Measurements from ENCODE around the gene DBN1.

Gene DBN1

GRCh38 chr5:177445917-177446199, 27.6 kb downstream of the DBN1 start:
- Mint-ChIP-seq H3K4me3 (peak overlapping the region; percentile 64), H3K36me3 (peaks cover 21% of the 10 kb centered on the region), H3K9me3 (no peaks in the 10 kb centered on the region), H3K27ac (peak overlapping the region; percentile 88), H3K27me3 (peaks cover 39% of the 10 kb centered on the region), H3K4me1 (peaks cover 57% of the 10 kb centered on the region)
- CTCF ChIA-PET, result interaction anchor here (0.7 to 8.3 kb wide), 8 partner anchors 10 to 56 kb away, joined by 3 to 104 read pairs (median 12); partner anchors contain the start of genes GRK6 and PFN3
- no peak for DNase-seq

- Mint-ChIP-seq H3K27me3 (peaks cover 33% of the 10 kb centered on the region), H3K9me3 (no peaks in the 10 kb centered on the region), H3K4me3 (peak overlapping the region; percentile 64), H3K27ac (peak overlapping the region; percentile 88), H3K4me1 (peaks cover 60% of the 10 kb centered on the region), H3K36me3 (peaks cover 24% of the 10 kb centered on the region)
- CTCF ChIA-PET, result interaction anchor here (0.6 to 8.3 kb wide), 10 partner anchors 11 to 56 kb away, joined by 3 to 104 read pairs (median 6); partner anchors contain the start of genes GRK6 and PFN3
- DNase-seq, result no peak
These were observed 28.1 kb downstream of the DBN1 start for GRCh38 chr5:177445052-177445916.

- Mint-ChIP-seq H3K9me3 (no peaks in the 10 kb centered on the region), H3K27me3 (peaks cover 24% of the 10 kb centered on the region), H3K36me3 (peaks cover 32% of the 10 kb centered on the region), H3K4me3 (peak overlapping the region; percentile 64), H3K27ac (peak overlapping the region; percentile 88), H3K4me1 (peaks cover 69% of the 10 kb centered on the region)
- DNase-seq, result no peak
- CTCF ChIA-PET, result interaction anchor here (1.0 to 8.3 kb wide), 6 partner anchors 11 to 55 kb away, joined by 4 to 104 read pairs (median 24); partner anchors contain the start of genes GRK6 and PFN3
These were observed 29.1 kb downstream of the DBN1 start for GRCh38 chr5:177444106-177445051.

- H3K36me3 Mint-ChIP-seq, result peaks cover 38% of the 10 kb centered on the region
- peak overlapping the region; percentile 62 for H3K27ac Mint-ChIP-seq
These were observed 30.1 kb downstream of the DBN1 start for GRCh38 chr5:177443144-177443983.

GRCh38 chr5:177442066-177442826, 31.2 kb downstream of the DBN1 start:
- Mint-ChIP-seq H3K4me3 (no peak overlapping the region), H3K36me3 (peaks cover 50% of the 10 kb centered on the region), H3K27ac (no peak overlapping the region), H3K4me1 (peaks cover 73% of the 10 kb centered on the region), H3K9me3 (no peaks in the 10 kb centered on the region), H3K27me3 (peaks cover 4% of the 10 kb centered on the region)
- CTCF ChIA-PET, result interaction anchor here (1.0 to 4.7 kb wide), 3 partner anchors 13 to 53 kb away, joined by 3 to 30 read pairs (median 6); no protein-coding TSS in a partner anchor
- DNase-seq, result no peak

More at GRCh38 chr5:177443144-177443983, 30.1 kb downstream of the DBN1 start:
- Mint-ChIP-seq H3K27me3 (peaks cover 14% of the 10 kb centered on the region), H3K4me1 (peaks cover 72% of the 10 kb centered on the region), H3K9me3 (no peaks in the 10 kb centered on the region), H3K4me3 (no peak overlapping the region)
- DNase-seq, result no peak
- CTCF ChIA-PET, result interaction anchor here (1.9 to 8.3 kb wide), 5 partner anchors 12 to 54 kb away, joined by 5 to 104 read pairs (median 30); partner anchors contain the start of genes GRK6 and PFN3

- H3K4me3 Mint-ChIP-seq, result no peak overlapping the region
- H3K4me1 Mint-ChIP-seq, result peaks cover 81% of the 10 kb centered on the region
- no peaks in the 10 kb centered on the region for H3K9me3 Mint-ChIP-seq
- H3K27ac Mint-ChIP-seq, result no peak overlapping the region
- CTCF ChIA-PET, result interaction anchor here (1.0 to 2.8 kb wide), 5 partner anchors 10 to 37 kb away, joined by 3 to 18 read pairs (median 6); no protein-coding TSS in a partner anchor
- peaks cover 4% of the 10 kb centered on the region for H3K27me3 Mint-ChIP-seq
- H3K36me3 Mint-ChIP-seq, result peaks cover 60% of the 10 kb centered on the region
- DNase-seq, result no peak
These were observed 32.2 kb downstream of the DBN1 start for GRCh38 chr5:177440990-177441780.

GRCh38 chr5:177440211-177440989, 33.0 kb downstream of the DBN1 start:
- no peaks in the 10 kb centered on the region for H3K9me3 Mint-ChIP-seq
- H3K27me3 Mint-ChIP-seq, result no peaks in the 10 kb centered on the region
- H3K27ac Mint-ChIP-seq, result peak overlapping the region; percentile 30
- CTCF ChIA-PET, result interaction anchor here (1.0 to 2.8 kb wide), 4 partner anchors 9 to 37 kb away, joined by 4 to 18 read pairs (median 8); no protein-coding TSS in a partner anchor
- peaks cover 66% of the 10 kb centered on the region for H3K36me3 Mint-ChIP-seq
- no peak for DNase-seq
- peaks cover 79% of the 10 kb centered on the region for H3K4me1 Mint-ChIP-seq
- H3K4me3 Mint-ChIP-seq, result no peak overlapping the region

- peaks cover 72% of the 10 kb centered on the region for H3K36me3 Mint-ChIP-seq
- no peak overlapping the region for H3K4me3 Mint-ChIP-seq
- H3K27me3 Mint-ChIP-seq, result no peaks in the 10 kb centered on the region
- H3K9me3 Mint-ChIP-seq, result no peaks in the 10 kb centered on the region
- no peak for DNase-seq
- CTCF ChIA-PET, result interaction anchor here (1.0 to 2.8 kb wide), 4 partner anchors 8 to 36 kb away, joined by 4 to 18 read pairs (median 8); no protein-coding TSS in a partner anchor
- peaks cover 77% of the 10 kb centered on the region for H3K4me1 Mint-ChIP-seq
- H3K27ac Mint-ChIP-seq, result peak overlapping the region; percentile 30
These were observed 33.8 kb downstream of the DBN1 start for GRCh38 chr5:177439518-177440053.

GRCh38 chr5:177438468-177438867, 35.0 kb downstream of the DBN1 start:
- CTCF ChIA-PET, result interaction anchor here (2.8 kb wide), 1 partner anchor 35 kb away, joined by 18 read pairs; no protein-coding TSS in a partner anchor
- H3K27me3 Mint-ChIP-seq, result no peaks in the 10 kb centered on the region
- DNase-seq, result no peak
- peaks cover 79% of the 10 kb centered on the region for H3K4me1 Mint-ChIP-seq
- H3K4me3 Mint-ChIP-seq, result no peak overlapping the region
- no peaks in the 10 kb centered on the region for H3K9me3 Mint-ChIP-seq
- peaks cover 78% of the 10 kb centered on the region for H3K36me3 Mint-ChIP-seq
- peak overlapping the region; percentile 78 for H3K27ac Mint-ChIP-seq

- H3K9me3 Mint-ChIP-seq, result no peaks in the 10 kb centered on the region
- H3K4me3 Mint-ChIP-seq, result no peak overlapping the region
- DNase-seq, result no peak
- H3K27ac Mint-ChIP-seq, result peak overlapping the region; percentile 19
- CTCF ChIA-PET, result interaction anchor here (1.1 to 1.8 kb wide), 5 partner anchors 16 to 55 kb away, joined by 3 to 12 read pairs (median 4); no protein-coding TSS in a partner anchor
- peaks cover 82% of the 10 kb centered on the region for H3K36me3 Mint-ChIP-seq
- peaks cover 82% of the 10 kb centered on the region for H3K4me1 Mint-ChIP-seq
- H3K27me3 Mint-ChIP-seq, result no peaks in the 10 kb centered on the region
These were observed 35.8 kb downstream of the DBN1 start for GRCh38 chr5:177437623-177438022.

GRCh38 chr5:177435847-177436536, 37.4 kb downstream of the DBN1 start:
- no peak for DNase-seq
- CTCF ChIA-PET, result interaction anchor here (1.4 kb wide), 1 partner anchor 17 kb away, joined by 4 read pairs; no protein-coding TSS in a partner anchor
- H3K4me1 Mint-ChIP-seq, result peaks cover 82% of the 10 kb centered on the region

More at GRCh38 chr5:177435847-177436536, 37.4 kb downstream of the DBN1 start:
- H3K27ac Mint-ChIP-seq, result no peak overlapping the region
- H3K27me3 Mint-ChIP-seq, result no peaks in the 10 kb centered on the region
- no peak overlapping the region for H3K4me3 Mint-ChIP-seq
- H3K36me3 Mint-ChIP-seq, result peaks cover 81% of the 10 kb centered on the region
- H3K9me3 Mint-ChIP-seq, result no peaks in the 10 kb centered on the region

Data from activated naive CD4-positive, alpha-beta T cell treated with anti-CD3 and anti-CD28 coated beads, Interleukin-2, amount 10 ng/mL, durations not matched to agents 7 days and 5 days (primary cell).